Measurements from ENCODE around the gene DBNL. TPM values are rescaled to one million over a fixed set of nuclear protein-coding genes. Genes with fewer than 3 reads are reported as not detected.
A peak's percentile ranks its signal among the peaks of the same experiment; 100 is the strongest.

Gene DBNL
- total RNA-seq, 1 donor from 2014 or later: 33.1 TPM

DNA sequence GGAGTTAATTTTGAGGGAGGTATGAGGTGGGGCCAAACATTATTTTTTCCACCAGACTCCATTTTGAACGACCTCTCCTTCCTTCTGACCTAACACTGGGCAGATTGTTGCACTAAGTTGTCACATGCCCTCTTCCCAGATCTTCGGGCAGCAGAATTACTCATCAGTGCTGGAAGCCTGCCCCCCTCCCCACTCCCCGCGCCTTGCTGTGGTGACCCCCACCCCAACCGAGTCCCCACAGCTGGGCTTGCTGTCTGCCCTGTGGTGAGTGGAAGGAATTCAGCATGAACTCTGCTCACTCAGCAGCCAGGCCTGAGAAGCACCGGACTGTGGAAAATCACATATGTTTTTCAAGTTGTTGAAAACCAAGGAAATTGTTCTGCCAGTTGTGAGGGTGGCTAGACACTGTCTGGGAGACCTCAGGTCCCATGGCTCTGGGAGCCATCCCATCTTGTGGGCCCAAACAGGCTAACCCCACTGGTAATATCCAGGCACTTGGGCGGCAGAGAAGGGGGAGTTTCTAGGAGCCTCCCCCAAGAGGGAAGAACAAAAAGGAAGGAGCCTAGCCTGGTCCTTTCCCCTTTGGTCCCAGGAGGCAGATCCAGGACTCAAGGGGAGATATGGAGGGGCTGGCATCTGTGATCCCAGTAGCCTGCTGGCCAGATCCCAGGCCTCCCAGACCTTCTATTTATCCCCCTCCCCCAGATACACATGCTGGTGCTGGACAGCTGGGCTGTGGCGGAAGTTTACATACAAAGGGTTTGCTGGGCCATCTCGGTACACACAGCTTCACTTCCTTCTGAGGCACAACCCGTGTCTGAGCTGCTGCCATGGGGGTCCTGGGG is 56.2 kb downstream of the DBNL start:
- peaks cover 36% of the 10 kb centered on the region for H3K4me1 ChIP-seq
- DNase-seq: no peak

DNA sequence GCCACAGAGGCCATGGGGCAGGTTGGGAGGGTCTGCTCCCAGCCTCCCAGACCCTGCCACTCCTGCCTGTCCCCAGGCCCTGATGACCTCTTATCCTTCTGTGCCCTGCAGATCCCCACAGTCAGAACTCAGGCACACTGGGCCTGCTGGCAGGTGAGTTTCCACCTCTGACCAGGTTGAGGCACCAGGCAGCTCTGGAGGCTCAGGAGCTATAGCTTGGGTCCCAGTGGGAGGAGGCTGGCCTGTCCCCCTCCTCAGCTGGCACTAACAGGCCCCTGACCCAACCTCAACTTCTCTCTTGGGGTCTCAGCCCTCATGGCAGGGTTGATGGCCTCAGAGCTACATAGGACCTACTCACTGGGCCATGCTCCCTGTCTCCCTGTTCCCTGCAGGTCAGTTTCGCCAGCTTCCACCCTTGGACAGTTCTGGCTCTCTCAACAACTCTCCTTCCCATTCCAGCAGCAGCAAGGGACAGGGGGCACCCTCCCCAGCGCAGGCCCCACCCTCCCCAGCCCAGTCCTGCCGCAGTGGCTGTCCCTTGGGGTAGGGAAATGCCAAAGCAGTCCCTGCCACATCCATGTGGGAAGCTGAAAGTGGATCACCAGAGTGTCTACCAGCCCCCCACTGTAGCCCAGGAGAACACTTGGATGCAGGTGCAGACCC is 56.9 kb downstream of the DBNL start:
- Histone ChIP-seq H3K27ac (replicated peaks) (peak overlapping the region; percentile 56), H3K27me3 (ENCODE audit: low read depth) (peaks cover 10% of the 10 kb centered on the region), H3K9me3 (replicated peaks) (no peaks in the 10 kb centered on the region), H3K4me1 (peaks cover 41% of the 10 kb centered on the region), H3K4me3 (no peak overlapping the region), H3K36me3 (no peaks in the 10 kb centered on the region)
- intact Hi-C loops (cut with micrococcal nuclease): no loop called here
- TF ChIP-seq, protein P1, sequence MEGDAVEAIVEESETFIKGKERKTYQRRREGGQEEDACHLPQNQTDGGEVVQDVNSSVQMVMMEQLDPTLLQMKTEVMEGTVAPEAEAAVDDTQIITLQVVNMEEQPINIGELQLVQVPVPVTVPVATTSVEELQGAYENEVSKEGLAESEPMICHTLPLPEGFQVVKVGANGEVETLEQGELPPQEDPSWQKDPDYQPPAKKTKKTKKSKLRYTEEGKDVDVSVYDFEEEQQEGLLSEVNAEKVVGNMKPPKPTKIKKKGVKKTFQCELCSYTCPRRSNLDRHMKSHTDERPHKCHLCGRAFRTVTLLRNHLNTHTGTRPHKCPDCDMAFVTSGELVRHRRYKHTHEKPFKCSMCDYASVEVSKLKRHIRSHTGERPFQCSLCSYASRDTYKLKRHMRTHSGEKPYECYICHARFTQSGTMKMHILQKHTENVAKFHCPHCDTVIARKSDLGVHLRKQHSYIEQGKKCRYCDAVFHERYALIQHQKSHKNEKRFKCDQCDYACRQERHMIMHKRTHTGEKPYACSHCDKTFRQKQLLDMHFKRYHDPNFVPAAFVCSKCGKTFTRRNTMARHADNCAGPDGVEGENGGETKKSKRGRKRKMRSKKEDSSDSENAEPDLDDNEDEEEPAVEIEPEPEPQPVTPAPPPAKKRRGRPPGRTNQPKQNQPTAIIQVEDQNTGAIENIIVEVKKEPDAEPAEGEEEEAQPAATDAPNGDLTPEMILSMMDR (IDR thresholded peaks at IDR 0.05; ENCODE audit: borderline replicate concordance): no peak
- peak; percentile 11 for DNase-seq

More for the DNA sequence above, 56.2 kb downstream of the DBNL start:
- H3K9me3 ChIP-seq (replicated peaks): no peaks in the 10 kb centered on the region
- TF ChIP-seq, protein P1 (IDR thresholded peaks at IDR 0.05; ENCODE audit: borderline replicate concordance): no peak
- peaks cover 10% of the 10 kb centered on the region for H3K27me3 ChIP-seq (ENCODE audit: low read depth)
- H3K27ac ChIP-seq (replicated peaks): peak overlapping the region; percentile 56
- intact Hi-C loops (cut with micrococcal nuclease): no loop called here
- H3K36me3 ChIP-seq: no peaks in the 10 kb centered on the region
- no peak overlapping the region for H3K4me3 ChIP-seq

DNA sequence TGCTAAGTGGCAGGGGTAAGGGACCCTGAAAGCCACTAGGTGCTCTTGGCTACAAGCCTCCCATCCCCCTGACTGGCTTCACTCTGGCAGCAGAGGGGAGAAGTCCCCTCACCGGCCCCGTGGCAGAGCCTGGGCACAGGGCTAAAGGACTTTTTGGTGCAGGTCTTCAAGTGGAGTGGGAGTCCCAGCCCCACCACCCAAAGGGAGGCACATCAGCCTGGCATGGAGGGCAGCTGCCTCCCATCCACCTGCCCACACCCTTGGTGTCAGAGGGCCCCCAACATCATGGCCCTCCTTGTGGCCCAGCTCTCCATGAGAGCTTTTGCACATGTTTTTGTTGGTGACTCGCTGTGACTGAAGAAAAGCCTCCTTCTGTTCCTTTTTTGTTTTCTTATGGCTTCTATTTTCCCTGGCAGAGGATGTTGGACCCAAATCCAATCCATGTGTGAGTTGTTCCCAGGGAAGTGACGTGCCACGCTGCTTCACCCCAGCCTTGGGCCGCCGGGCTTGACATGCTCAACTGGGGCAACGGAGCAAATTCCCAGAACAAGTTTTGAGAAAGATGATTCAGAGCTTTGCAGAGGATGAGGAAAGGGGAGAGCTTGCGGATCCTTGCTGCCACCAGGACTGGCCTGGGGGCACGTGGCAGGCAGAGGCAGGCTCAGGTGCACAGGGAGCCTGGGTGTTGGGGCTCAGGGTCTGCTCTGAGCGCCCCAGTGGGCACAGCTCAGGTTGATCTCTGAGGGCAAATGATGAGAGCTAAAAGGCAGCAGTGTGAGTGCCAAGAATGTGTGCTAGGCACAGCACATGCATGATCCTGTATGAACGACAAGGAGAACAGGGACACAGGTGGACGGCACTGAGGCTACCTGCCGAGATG is 57.7 kb downstream of the DBNL start:
- TF ChIP-seq, protein P1 (IDR thresholded peaks at IDR 0.05; ENCODE audit: borderline replicate concordance): no peak
- Histone ChIP-seq H3K36me3 (no peaks in the 10 kb centered on the region), H3K9me3 (replicated peaks) (no peaks in the 10 kb centered on the region), H3K27ac (replicated peaks) (peak overlapping the region; percentile 56), H3K4me1 (peaks cover 41% of the 10 kb centered on the region), H3K4me3 (no peak overlapping the region), H3K27me3 (ENCODE audit: low read depth) (peaks cover 10% of the 10 kb centered on the region)
- intact Hi-C loops (cut with micrococcal nuclease): no loop called here
- peak; percentile 14 for DNase-seq

DNA sequence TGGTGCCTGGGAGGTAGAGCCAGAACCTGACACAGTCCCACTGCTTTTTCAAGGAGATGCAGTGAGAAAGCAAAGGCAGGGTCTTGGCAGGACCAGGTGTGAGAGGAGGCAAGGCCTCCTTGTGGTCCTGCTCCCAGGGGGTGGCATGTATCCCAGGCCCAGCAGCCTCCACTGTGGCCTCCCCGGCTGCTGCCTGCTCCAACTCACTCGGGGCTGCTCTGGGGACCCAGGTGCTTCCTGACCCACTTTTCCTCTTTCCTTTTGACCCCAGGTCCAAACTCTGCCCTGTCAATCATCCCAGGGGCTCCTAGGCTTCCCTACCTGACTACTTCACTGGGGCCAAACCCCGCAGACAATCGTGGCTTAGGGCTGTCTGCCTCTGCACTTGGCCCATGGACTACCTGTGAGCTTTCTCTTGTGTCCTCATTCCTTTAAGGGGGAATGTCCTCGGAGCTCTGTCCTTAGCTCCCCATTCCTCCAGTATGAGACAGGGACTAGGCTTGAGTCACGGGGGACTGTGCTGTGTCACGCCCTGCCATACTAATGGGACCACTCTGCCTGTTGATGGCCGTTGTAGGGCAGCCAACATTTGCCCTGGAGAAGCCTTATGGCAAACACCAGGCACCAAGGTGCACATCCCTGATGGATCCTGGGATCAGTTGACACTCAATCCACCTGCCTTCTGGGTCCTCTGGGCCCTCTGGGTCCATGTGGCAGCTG is 58.5 kb downstream of the DBNL start:
- no peak for DNase-seq
- H3K9me3 ChIP-seq (replicated peaks): no peaks in the 10 kb centered on the region
- no peak overlapping the region for H3K4me3 ChIP-seq
- intact Hi-C loops (cut with micrococcal nuclease): no loop called here
- peaks cover 10% of the 10 kb centered on the region for H3K27me3 ChIP-seq (ENCODE audit: low read depth)
- peak overlapping the region; percentile 28 for H3K27ac ChIP-seq (replicated peaks)
- peaks cover 41% of the 10 kb centered on the region for H3K4me1 ChIP-seq
- TF ChIP-seq, protein P1 (IDR thresholded peaks at IDR 0.05; ENCODE audit: borderline replicate concordance): no peak
- H3K36me3 ChIP-seq: no peaks in the 10 kb centered on the region

DNA sequence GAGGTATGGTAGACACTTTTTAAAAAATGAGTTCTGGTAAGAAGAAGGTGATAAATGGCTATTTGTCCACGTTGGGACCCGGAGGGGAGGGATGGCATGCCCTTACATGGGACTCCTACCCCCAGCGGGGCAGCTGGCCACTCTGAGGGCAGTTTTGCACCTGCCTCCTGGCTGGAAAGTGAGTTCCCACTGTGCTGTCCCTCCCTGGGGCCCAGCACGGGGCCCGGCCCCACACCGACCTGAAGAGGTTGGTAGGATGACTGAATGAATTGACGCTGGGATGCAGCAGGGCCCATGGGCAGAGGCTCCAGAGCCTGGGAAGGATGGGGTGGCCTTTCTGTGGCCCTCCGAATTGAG is 59.0 kb downstream of the DBNL start:
- Histone ChIP-seq H3K9me3 (replicated peaks) (no peaks in the 10 kb centered on the region), H3K4me1 (peaks cover 41% of the 10 kb centered on the region), H3K27me3 (ENCODE audit: low read depth) (peaks cover 10% of the 10 kb centered on the region), H3K36me3 (no peaks in the 10 kb centered on the region), H3K27ac (replicated peaks) (peak overlapping the region; percentile 28), H3K4me3 (peak overlapping the region; percentile 69)
- intact Hi-C loops (cut with micrococcal nuclease): no loop called here
- no peak for DNase-seq
- TF ChIP-seq, protein P1 (IDR thresholded peaks at IDR 0.05; ENCODE audit: borderline replicate concordance): no peak
